ENCODE results near the gene EEFSEC. TPM values are rescaled to one million over a fixed set of nuclear protein-coding genes. Genes with fewer than 3 reads are reported as not detected.

Gene EEFSEC
- total and polyA plus RNA-seq, 2 of the 4 experiments (the other 2 are of a cell fraction): 4.5 to 9.3 TPM

DNA sequence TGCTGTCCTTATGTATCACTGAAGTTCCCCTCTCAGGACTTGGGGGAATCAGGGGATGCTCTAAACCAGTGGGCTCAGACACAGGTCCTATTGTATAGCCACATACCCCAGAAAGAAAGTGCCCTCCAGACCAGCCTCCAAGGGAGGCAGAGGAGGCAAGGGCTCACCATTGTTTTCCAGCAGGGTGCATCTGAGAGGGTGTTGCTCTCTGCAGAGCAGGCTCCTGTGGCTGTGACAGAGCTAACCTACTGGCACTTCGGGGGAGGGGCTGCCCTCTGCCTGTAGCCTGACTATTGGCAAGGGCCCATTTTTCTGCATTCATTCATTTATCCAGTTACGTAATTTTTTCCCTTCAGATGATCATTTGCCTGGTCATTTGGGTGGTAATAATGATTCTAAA is 39.9 kb downstream of the EEFSEC start:
- Histone ChIP-seq H4K5ac (ENCODE audit: low read depth, low read length) (no peak overlapping the region), H2AK5ac (ENCODE audit: low read depth, low read length) (no peak overlapping the region), H3K9ac (ENCODE audit: low read depth, low read length) (no peak overlapping the region), H3K27me3 (ENCODE audit: control insufficient read depth, insufficient read depth, low read length) (no peaks in the 10 kb centered on the region), H4K91ac (ENCODE audit: insufficient read depth, low read depth, low read length) (no peak overlapping the region), H3K4ac (ENCODE audit: low read depth, low read length) (no peak overlapping the region), H3K23ac (ENCODE audit: low read depth, low read length) (no peak overlapping the region), H3K4me3 (ENCODE audit: insufficient read depth, low read depth, low read length) (no peak overlapping the region), H2BK20ac (ENCODE audit: low read depth, low read length) (no peak overlapping the region), H4K20me1 (ENCODE audit: insufficient read depth, low read length) (0 out of 2 replicates have a peak, but pooled peaks cover 2% of the 10 kb centered on the region), H3K27ac (ENCODE audit: insufficient read depth, low read length) (no peak overlapping the region), H2BK15ac (ENCODE audit: low read depth, low read length) (no peak overlapping the region), H3K36me3 (ENCODE audit: control insufficient read depth, insufficient read depth, low read length) (no peaks in the 10 kb centered on the region), H3K4me2 (ENCODE audit: low read depth, low read length) (no peak overlapping the region), H4K8ac (ENCODE audit: low read depth in 2 of 2, low read length in 2 of 2) (no peak overlapping the region), H2AFZ (replicated peaks; ENCODE audit: low read length, poor library complexity) (no peak overlapping the region), H2BK120ac (ENCODE audit: low read depth, low read length) (no peak overlapping the region), H3K14ac (replicated peaks; ENCODE audit: low read depth, low read length) (no peak overlapping the region), H2BK5ac (ENCODE audit: low read depth, low read length, poor library complexity, severe bottlenecking) (no peak overlapping the region), H3K18ac (ENCODE audit: low read depth, low read length) (no peak overlapping the region), H3K9me1 (ENCODE audit: insufficient read depth, low read length) (peaks cover 11% of the 10 kb centered on the region; the same call in 1 of the 2 replicates), H3K56ac (ENCODE audit: extremely low read depth, insufficient read depth, low read length) (no peak overlapping the region), H3K4me1 (ENCODE audit: control insufficient read depth, insufficient read depth, low read length) (peaks cover 10% of the 10 kb centered on the region; the same call in 1 of the 2 replicates), H3K79me1 (ENCODE audit: low read depth in 1 of 2, low read length in 2 of 2) (peaks cover 7 to 20% of the 10 kb centered on the region in 2 experiments; a peak in 2 of 4 replicates), H3K9me3 (ENCODE audit: control insufficient read depth, insufficient read depth, low read length) (no peaks in the 10 kb centered on the region), H2AK9ac (replicated peaks; ENCODE audit: low read depth, low read length, poor library complexity) (no peak overlapping the region)
- no TSS peak for BruUV-seq (replicated peaks)
- TF ChIP-seq SMC3 (IDR thresholded peaks at IDR 0.05; ENCODE audit: low read depth, low read length) (no peak), FOS (IDR thresholded peaks at IDR 0.05; ENCODE audit: low read depth, low read length) (no peak)
- ChIA-PET CTCF (no interaction called here), POLR2A (ENCODE audit: unreplicated experiment) (no interaction called here)
- in situ Hi-C loops (cut with MboI; ENCODE audit: low sequenced_read_pairs) (no loop called here), intact Hi-C loops (cut with micrococcal nuclease) (no loop called here), dilution Hi-C loops (cut with HindIII; ENCODE audit: low sequenced_read_pairs, unreplicated experiment) (no loop called here)
- no CpG with 5 or more reads among the region's 2 CpGs for WGBS, 2 experiments (ENCODE audit: extremely low coverage in 2 of 2, insufficient read length in 1 of 2)
- ATAC-seq (ENCODE audit: low read depth): no peak
- DNase-seq: no peak
